Adipocyte (in vitro differentiated cells): ENCODE data around the gene FMN1.

Experiments
- DNase-seq: peaks from one replicate; pipeline ENCODE4 v3.0.0-alpha.2; 2015; ENCODE audit warnings: low read depth
- H3K27me3 ChIP-seq: replicated peaks from 2 replicates; pipeline ENCODE4 v1.7.0; 2013; ENCODE audit warnings: mild to moderate bottlenecking, low read length, moderate library complexity; ENCODE audit not compliant: control insufficient read depth, insufficient read depth
- H3K36me3 ChIP-seq: 2 replicates; pipeline ENCODE4 v1.7.0; 2013; ENCODE audit warnings: low read length, mild to moderate bottlenecking, moderate library complexity; ENCODE audit not compliant: control insufficient read depth, insufficient read depth, severe bottlenecking
- H3K4me1 ChIP-seq: 2 replicates; pipeline ENCODE4 v1.7.0; 2013; ENCODE audit warnings: mild to moderate bottlenecking, low read length, moderate library complexity; ENCODE audit not compliant: control insufficient read depth, insufficient read depth
- H3K4me3 ChIP-seq: 2 replicates; pipeline ENCODE4 v1.7.0; 2013; ENCODE audit warnings: mild to moderate bottlenecking, low read length, moderate library complexity
- H3K9ac ChIP-seq: 2 replicates; pipeline ENCODE4 v1.7.0; 2013; ENCODE audit warnings: mild to moderate bottlenecking, low read length, moderate library complexity
- H3K9me3 ChIP-seq: 2 replicates; pipeline ENCODE4 v1.7.0; 2013; ENCODE audit warnings: mild to moderate bottlenecking, low read length, moderate library complexity; ENCODE audit not compliant: control insufficient read depth

Gene FMN1

DNA sequence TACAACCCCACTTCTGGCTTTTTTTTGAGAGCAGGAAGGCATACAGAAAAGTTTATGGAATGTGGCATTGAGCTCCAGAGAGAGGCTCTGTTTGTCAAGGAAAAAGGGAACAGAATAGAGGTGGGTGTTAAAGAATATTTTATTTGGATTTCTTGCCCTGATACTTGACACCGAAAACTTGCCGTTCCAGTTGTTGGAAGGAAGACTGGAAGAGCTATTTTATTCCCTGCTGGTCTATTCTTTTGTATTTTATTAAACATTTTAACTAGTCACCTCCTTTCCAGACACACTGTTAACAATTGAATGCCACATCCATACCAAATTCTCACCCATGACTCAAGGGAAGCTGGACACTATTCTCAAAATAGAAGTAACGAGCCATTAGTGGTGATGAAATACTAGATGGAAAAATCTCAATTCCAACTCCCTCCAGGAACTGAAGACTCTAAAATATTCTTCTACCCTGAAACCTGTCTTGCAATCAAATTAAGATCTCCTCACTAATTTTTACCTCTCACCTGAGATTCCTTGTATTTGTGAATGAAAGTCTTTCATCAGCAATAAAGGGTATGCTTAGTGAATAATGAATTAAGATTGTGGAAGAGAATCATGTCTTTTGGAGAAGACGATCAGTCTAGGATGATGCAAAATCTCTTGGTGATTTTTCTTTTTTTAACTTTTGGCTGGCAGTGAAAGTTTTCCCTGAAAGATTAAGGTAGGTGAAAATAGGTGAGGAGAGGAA lies 448.2 kb downstream of the FMN1 start:
- no peaks in the 10 kb centered on the region for H3K4me1 ChIP-seq

DNA sequence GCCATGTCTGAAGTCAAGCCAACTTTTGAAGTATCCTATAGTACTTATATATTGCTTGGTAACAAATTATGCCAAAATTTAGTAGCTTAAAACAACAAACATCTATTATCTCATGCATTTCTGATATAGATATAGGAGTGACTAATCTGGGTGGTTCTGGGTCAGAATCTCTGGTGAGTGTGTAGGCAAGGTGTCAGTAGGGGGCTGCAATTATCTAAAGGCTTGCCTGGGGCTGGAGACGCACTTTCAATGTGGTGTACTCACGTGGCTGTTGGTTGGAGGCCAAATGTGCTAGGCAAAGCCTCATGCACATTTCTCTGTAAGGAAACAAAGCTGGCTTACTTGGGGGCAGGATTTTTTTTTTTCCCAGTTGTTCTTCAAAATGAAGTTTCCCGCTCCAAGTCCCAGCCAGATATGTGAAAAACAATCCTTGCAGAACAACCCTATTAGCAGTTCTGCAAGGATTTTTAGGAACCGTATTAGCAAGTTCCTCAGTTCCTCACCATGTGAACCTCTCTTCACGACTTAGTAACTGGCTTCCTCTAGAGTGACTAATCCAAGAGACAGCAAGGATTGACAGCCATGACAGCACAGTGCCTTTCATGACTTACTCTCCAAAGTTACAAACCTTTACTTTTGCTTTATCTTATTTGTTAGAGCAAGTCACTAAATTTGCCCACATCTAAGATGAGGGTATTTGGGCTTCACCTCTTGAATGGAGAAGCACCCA lies 450.9 kb downstream of the FMN1 start:
- no peaks in the 10 kb centered on the region for H3K36me3 ChIP-seq
- no peaks in the 10 kb centered on the region for H3K27me3 ChIP-seq
- H3K4me1 ChIP-seq, result no peaks in the 10 kb centered on the region
- DNase-seq, result no peak
- no peak overlapping the region for H3K9ac ChIP-seq
- peaks cover 5% of the 10 kb centered on the region for H3K9me3 ChIP-seq
- no peak overlapping the region for H3K4me3 ChIP-seq

More for the DNA sequence above, 448.2 kb downstream of the FMN1 start:
- no peaks in the 10 kb centered on the region for H3K36me3 ChIP-seq
- H3K4me3 ChIP-seq, result no peak overlapping the region
- no peak for DNase-seq
- no peaks in the 10 kb centered on the region for H3K27me3 ChIP-seq
- H3K9ac ChIP-seq, result no peak overlapping the region
- H3K9me3 ChIP-seq, result peaks cover 2% of the 10 kb centered on the region

DNA sequence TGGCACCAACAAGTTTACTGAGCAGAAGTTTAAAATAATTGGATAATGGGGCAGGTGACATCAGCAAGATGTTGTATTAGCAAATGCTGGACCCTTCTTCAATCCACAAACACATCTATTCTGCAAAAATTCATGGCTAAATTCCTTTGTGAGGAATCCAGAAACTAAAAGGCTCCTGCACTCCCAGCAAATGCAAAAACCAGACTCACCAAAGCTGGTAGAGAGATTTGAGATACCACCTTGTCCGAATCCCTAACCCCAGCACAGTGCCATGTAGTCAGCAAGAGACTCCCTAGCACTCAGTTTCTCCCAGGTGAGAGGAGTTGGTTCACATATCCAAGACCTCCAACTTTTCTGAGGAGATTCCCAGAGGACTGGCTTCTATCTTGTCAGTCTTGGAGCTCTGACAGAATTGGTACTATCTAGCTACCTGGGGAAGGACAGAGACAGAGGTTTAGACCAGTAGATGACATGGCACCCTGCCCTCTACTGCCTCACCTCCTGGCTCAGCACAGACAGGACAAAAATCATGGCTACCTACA lies 454.9 kb downstream of the FMN1 start:
- no peak for DNase-seq
- Histone ChIP-seq H3K9ac (no peak overlapping the region), H3K4me3 (no peak overlapping the region), H3K27me3 (no peaks in the 10 kb centered on the region), H3K4me1 (no peaks in the 10 kb centered on the region), H3K36me3 (no peaks in the 10 kb centered on the region), H3K9me3 (peaks cover 8% of the 10 kb centered on the region)

DNA sequence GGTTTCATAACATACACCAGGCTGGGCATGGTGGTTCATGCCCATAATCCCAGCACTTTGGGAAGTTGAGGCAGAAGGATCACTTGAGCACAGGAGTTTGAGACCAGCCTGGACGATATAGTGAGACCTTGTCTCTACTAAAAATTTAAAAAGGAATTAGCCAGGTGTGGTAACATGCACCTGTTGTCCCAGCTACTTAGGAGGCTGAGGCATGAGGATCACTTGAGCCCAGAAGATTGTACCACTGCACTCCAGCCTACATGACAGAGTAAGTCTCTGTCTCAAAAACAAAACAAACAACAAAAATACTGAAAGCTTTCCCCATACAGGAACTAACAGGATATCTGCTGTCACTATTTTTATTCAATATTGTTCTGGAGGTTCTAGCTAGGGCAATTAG lies 455.8 kb downstream of the FMN1 start:
- no peaks in the 10 kb centered on the region for H3K36me3 ChIP-seq
- no peak for DNase-seq
- no peaks in the 10 kb centered on the region for H3K27me3 ChIP-seq
- no peak overlapping the region for H3K9ac ChIP-seq
- no peak overlapping the region for H3K4me3 ChIP-seq
- H3K4me1 ChIP-seq, result no peaks in the 10 kb centered on the region
- peaks cover 8% of the 10 kb centered on the region for H3K9me3 ChIP-seq

DNA sequence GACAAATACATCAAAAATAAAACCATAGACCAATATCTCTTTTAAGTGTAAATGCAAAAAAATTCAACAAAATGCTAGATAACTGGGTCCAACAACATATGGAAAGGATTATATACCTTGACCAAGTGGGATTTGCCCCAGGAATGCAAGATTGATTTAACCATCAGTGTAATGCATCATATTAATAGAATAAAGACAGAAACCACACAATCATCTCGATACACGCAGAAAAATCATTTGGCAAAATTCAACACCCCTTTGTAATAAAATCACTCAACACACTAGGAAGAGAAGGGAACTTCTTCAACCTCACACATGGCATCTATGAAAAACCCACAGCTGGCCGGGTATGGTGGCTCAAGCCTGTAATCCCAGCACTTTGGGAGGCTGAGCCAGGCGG lies 457.2 kb downstream of the FMN1 start:
- H3K9ac ChIP-seq, result no peak overlapping the region
- H3K4me3 ChIP-seq, result no peak overlapping the region

DNA sequence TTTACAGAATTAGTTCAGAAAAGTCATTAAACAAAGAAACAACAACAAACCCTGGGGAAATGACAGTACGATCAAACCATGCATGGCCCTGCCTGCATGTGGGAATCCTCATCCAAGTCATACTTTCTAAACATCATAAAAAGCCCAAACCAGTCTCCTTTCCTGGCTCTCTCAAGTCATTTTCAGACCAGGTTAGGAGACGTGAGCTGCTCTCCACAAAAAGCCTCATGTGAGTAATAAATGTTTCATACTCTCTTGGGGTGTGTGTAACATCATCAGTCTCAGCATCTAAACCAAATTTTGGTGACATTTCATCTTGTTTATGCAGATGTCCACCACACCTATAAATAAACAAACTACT lies 457.8 kb downstream of the FMN1 start:
- H3K9me3 ChIP-seq, result peaks cover 6% of the 10 kb centered on the region
- H3K27me3 ChIP-seq, result no peaks in the 10 kb centered on the region
- DNase-seq, result no peak
- no peak overlapping the region for H3K9ac ChIP-seq
- no peak overlapping the region for H3K4me3 ChIP-seq
- no peaks in the 10 kb centered on the region for H3K36me3 ChIP-seq
- H3K4me1 ChIP-seq, result no peaks in the 10 kb centered on the region

More for the DNA sequence above, 457.2 kb downstream of the FMN1 start:
- no peaks in the 10 kb centered on the region for H3K36me3 ChIP-seq
- H3K4me1 ChIP-seq, result no peaks in the 10 kb centered on the region
- H3K27me3 ChIP-seq, result no peaks in the 10 kb centered on the region
- H3K9me3 ChIP-seq, result peaks cover 6% of the 10 kb centered on the region
- DNase-seq, result no peak

DNA sequence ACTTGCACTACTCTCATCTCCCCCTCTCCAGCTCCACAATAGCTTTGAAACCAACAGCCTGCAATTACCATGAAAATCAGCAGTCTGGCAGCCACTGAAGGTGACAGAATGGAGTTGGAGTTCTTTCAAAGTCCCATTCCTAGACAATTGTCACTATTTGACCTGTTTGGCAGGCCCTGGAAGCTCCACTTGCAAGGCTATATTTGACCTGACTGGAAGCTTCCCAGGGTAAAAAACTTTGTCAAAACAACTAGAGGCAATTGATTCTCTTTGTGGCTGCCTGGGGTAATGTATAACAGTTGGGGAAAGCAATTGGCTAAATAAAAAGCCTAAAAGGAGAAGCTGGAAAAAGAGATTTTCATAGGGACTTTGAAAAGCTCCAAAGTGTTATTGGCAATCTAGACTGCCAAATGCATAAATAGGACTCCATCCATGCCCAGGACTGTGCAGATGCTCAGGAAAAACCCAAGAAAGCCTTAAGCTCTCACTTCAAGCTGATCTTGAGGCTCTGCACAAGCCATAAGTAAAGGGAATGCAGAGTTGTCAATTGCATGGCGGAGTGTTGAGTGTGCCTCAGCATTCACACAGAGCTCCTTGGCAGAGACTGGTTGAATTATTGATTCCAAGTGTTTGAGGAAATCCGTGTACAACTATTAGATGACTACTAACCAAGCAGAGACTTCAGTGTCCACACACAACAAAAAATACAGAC lies 458.4 kb downstream of the FMN1 start:
- Histone ChIP-seq H3K9me3 (peaks cover 6% of the 10 kb centered on the region), H3K9ac (no peak overlapping the region), H3K4me3 (no peak overlapping the region), H3K27me3 (no peaks in the 10 kb centered on the region), H3K4me1 (no peaks in the 10 kb centered on the region), H3K36me3 (no peaks in the 10 kb centered on the region)
- no peak for DNase-seq

DNA sequence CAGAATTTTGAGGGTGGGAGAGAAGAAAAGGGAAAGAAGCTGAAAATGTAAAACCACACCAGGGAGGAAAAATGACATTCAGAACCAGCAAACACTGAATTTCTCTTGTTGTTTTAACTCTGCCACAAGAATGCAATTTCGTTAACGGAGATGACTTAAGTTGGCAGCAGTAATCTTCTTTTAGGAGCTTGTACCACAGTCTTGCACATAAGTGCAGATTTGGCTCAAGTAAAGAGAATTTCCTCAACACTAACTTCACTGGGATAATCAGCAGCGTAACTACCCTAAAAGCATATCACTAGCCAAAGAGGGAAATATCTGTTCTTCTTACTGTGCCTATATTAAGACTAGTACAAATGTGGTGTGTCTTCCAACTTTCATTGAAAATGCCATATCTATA lies 461.2 kb downstream of the FMN1 start:
- DNase-seq, result no peak
- H3K4me1 ChIP-seq, result no peaks in the 10 kb centered on the region
- H3K36me3 ChIP-seq, result no peaks in the 10 kb centered on the region
- H3K9ac ChIP-seq, result no peak overlapping the region
- no peaks in the 10 kb centered on the region for H3K27me3 ChIP-seq
- peaks cover 2% of the 10 kb centered on the region for H3K9me3 ChIP-seq
- no peak overlapping the region for H3K4me3 ChIP-seq

DNA sequence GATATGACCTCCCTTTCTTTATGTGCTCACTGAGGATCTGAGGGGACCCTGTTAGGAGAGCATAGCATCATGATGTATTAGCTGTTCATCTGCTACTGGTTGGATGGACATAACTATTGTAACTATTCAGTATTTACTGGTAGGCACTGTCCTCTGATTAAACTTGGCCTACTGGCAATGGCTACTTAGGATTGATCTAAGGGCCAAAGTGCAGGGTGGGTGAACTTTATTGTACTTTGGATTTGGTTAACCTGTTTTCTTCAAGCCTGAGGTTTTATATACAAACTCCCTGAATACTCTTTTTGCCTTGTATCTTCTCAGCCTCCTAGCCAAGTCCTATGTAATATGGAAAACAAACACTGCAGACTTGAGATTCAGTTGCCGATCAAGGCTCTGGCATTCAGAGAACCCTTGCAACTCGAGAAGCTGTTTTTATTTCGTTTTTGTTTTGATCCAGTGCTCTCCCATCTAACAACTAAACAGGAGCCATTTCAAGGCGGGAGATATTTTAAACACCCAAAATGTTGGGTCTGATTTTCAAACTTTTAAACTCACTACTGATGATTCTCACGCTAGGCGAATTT lies 461.8 kb downstream of the FMN1 start:
- Histone ChIP-seq H3K4me1 (no peaks in the 10 kb centered on the region), H3K4me3 (no peak overlapping the region), H3K9ac (no peak overlapping the region), H3K27me3 (no peaks in the 10 kb centered on the region), H3K9me3 (peaks cover 5% of the 10 kb centered on the region), H3K36me3 (no peaks in the 10 kb centered on the region)
- no peak for DNase-seq

DNA sequence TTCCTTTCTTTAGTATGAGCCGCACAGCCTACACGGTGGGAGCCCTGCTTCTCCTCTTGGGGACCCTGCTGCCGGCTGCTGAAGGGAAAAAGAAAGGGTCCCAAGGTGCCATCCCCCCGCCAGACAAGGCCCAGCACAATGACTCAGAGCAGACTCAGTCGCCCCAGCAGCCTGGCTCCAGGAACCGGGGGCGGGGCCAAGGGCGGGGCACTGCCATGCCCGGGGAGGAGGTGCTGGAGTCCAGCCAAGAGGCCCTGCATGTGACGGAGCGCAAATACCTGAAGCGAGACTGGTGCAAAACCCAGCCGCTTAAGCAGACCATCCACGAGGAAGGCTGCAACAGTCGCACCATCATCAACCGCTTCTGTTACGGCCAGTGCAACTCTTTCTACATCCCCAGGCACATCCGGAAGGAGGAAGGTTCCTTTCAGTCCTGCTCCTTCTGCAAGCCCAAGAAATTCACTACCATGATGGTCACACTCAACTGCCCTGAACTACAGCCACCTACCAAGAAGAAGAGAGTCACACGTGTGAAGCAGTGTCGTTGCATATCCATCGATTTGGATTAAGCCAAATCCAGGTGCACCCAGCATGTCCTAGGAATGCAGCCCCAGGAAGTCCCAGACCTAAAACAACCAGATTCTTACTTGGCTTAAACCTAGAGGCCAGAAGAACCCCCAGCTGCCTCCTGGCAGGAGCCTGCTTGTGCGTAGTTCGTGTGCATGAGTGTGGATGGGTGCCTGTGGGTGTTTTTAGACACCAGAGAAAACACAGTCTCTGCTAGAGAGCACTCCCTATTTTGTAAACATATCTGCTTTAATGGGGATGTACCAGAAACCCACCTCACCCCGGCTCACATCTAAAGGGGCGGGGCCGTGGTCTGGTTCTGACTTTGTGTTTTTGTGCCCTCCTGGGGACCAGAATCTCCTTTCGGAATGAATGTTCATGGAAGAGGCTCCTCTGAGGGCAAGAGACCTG lies 463.5 kb downstream of the FMN1 start:
- no peaks in the 10 kb centered on the region for H3K4me1 ChIP-seq
- no peak overlapping the region for H3K9ac ChIP-seq
- no peaks in the 10 kb centered on the region for H3K36me3 ChIP-seq
- no peaks in the 10 kb centered on the region for H3K27me3 ChIP-seq
- H3K9me3 ChIP-seq, result peaks cover 3% of the 10 kb centered on the region
- H3K4me3 ChIP-seq, result no peak overlapping the region
- DNase-seq, result peak; percentile 35
